HepG2 (cell line): ENCODE results near the gene REM2. TPM values are rescaled to one million over a fixed set of nuclear protein-coding genes. Genes with fewer than 3 reads are reported as not detected.

Experiments used
- ADNP ChIP-seq: sonication (generic); formaldehyde crosslinking; IDR thresholded peaks from 2 replicates; pipeline ENCODE4 v1.4.0; 2020; ENCODE audit warnings: missing genetic modification reagents
- ERF ChIP-seq: IDR thresholded peaks from 2 replicates; pipeline ENCODE4 v1.6.1; 2018; ENCODE audit warnings: missing biosample characterization, missing genetic modification reagents
- FOXA3 ChIP-seq: IDR thresholded peaks from 2 replicates; pipeline ENCODE4 v1.6.1; 2016; ENCODE audit warnings: missing genetic modification reagents, missing compliant biosample characterization
- HDAC1 ChIP-seq: sonication (generic); formaldehyde crosslinking; IDR thresholded peaks from 2 replicates; pipeline ENCODE4 v1.5.1; 2020; ENCODE audit warnings: mild to moderate bottlenecking, missing genetic modification reagents
- HMG20B ChIP-seq: conservative IDR thresholded peaks from 2 replicates; pipeline ENCODE4 v1.6.1; 2016; ENCODE audit warnings: missing genetic modification reagents, missing compliant biosample characterization
- HNF1A ChIP-seq, 2 experiments: sonication (generic) in 1 of 2; formaldehyde crosslinking in 1 of 2; IDR thresholded peaks; 2 replicates each; pipeline versions ENCODE4 v1.4.0 to v1.6.1; 2016 to 2020; ENCODE audit warnings: borderline replicate concordance in 1 of 2, low read depth in 1 of 2, mild to moderate bottlenecking in 1 of 2, missing genetic modification reagents in 1 of 2
- KDM4B ChIP-seq: sonication (generic); formaldehyde crosslinking; IDR thresholded peaks from 2 replicates; pipeline ENCODE4 v1.4.0; 2020; ENCODE audit warnings: missing genetic modification reagents
- MTF1 ChIP-seq: sonication (generic); formaldehyde crosslinking; IDR thresholded peaks from 2 replicates; pipeline ENCODE4 v1.5.0; 2020; ENCODE audit warnings: missing genetic modification reagents
- SIN3B ChIP-seq: fragments of 150-350 bp; IDR thresholded peaks from 2 replicates; pipeline ENCODE4 v1.6.1; 2014; ENCODE audit warnings: low read length
- U2AF2 ChIP-seq: fragments of 200-400 bp; formaldehyde crosslinking; IDR thresholded peaks from 2 replicates; pipeline ENCODE4 v1.6.1; 2017; ENCODE audit warnings: low read depth, mild to moderate bottlenecking, low read length
- ZBED4 ChIP-seq: sonication (generic); formaldehyde crosslinking; IDR thresholded peaks from 2 replicates; pipeline ENCODE4 v1.4.0; 2020; ENCODE audit warnings: missing genetic modification reagents, borderline replicate concordance
- ZNF230 ChIP-seq: sonication (generic); formaldehyde crosslinking; IDR thresholded peaks from 2 replicates; pipeline ENCODE4 v1.4.0; 2020; ENCODE audit warnings: mild to moderate bottlenecking, missing genetic modification reagents
- ZNF292 ChIP-seq: sonication (generic); formaldehyde crosslinking; IDR thresholded peaks from 2 replicates; pipeline ENCODE4 v1.8.1; 2022; ENCODE audit warnings: mild to moderate bottlenecking, low read depth, missing genetic modification reagents, borderline replicate concordance
- ZNF30 ChIP-seq: sonication (generic); formaldehyde crosslinking; IDR thresholded peaks from 2 replicates; pipeline ENCODE4 v1.5.0; 2020; ENCODE audit warnings: mild to moderate bottlenecking, missing genetic modification reagents
- ZNF382 ChIP-seq: sonication (generic); formaldehyde crosslinking; IDR thresholded peaks from 2 replicates; pipeline ENCODE4 v1.5.0; 2020; ENCODE audit warnings: missing genetic modification reagents, mild to moderate bottlenecking, borderline replicate concordance
- ZNF547 ChIP-seq: sonication (generic); formaldehyde crosslinking; IDR thresholded peaks from 2 replicates; pipeline ENCODE4 v1.5.1; 2020; ENCODE audit warnings: mild to moderate bottlenecking, missing genetic modification reagents
- ZNF670 ChIP-seq: sonication (generic); formaldehyde crosslinking; IDR thresholded peaks from 2 replicates; pipeline ENCODE4 v1.8.0; 2022; ENCODE audit warnings: mild to moderate bottlenecking, missing genetic modification reagents, borderline replicate concordance
- ZNF720 ChIP-seq: sonication (generic); formaldehyde crosslinking; IDR thresholded peaks from 2 replicates; pipeline ENCODE4 v1.4.0; 2020; ENCODE audit warnings: missing genetic modification reagents
- ZNF747 ChIP-seq: sonication (generic); formaldehyde crosslinking; IDR thresholded peaks from 2 replicates; pipeline ENCODE4 v1.8.1; 2023; ENCODE audit warnings: missing genetic modification reagents, mild to moderate bottlenecking, borderline replicate concordance
- ZNF790 ChIP-seq: sonication (generic); formaldehyde crosslinking; IDR thresholded peaks from 2 replicates; pipeline ENCODE4 v1.8.0; 2022; ENCODE audit warnings: missing genetic modification reagents, mild to moderate bottlenecking, borderline replicate concordance
- polyA plus RNA-seq, 8 experiments: library from polyadenylated mRNA; depleted of rRNA in 3 of 8; stranded (reverse) in 7 of 8; unstranded in 1 of 8; fragments of >200 nt; fragmentation: Illumina TruSeq in 4 of 8; extraction: Trizol in 4 of 8; gene quantifications; 2 replicates each; pipeline versions ENCODE4 v1.2.1 to v1.2.3, GENCODE V29; 2011 to 2016; ENCODE audit warnings: low read depth in 4 of 8, missing spikeins in 1 of 8, mixed read lengths in 1 of 8; ENCODE audit not compliant: insufficient read depth in 1 of 8
- total RNA-seq, 5 experiments: library from RNA; depleted of rRNA; stranded (reverse); fragments of >200 nt; fragmentation: Illumina TruSeq; extraction: Trizol; gene quantifications; 2 replicates each; pipeline ENCODE4 v1.2.3, GENCODE V29; 2016; ENCODE audit warnings: low read depth in 1 of 5

Gene REM2
- total and polyA plus RNA-seq, 2 of the 13 experiments (the other 11 are each of a cell fraction or from before 2014, with no cell fraction given), result 0.20 TPM; not detected in 1

GRCh38 chr14:22929104-22929960 lies 46.3 kb downstream of the REM2 start, which contains the start of gene PRMT5 (continued):
- peak; percentile 95; the same call in 1 of the 2 replicates for TF ChIP-seq ZNF720 (CRISPR knock-in tag)
- peak; percentile 98 for TF ChIP-seq ZNF547
- TF ChIP-seq ERF (CRISPR knock-in tag), result peak; percentile 99
- peak; percentile 99 for TF ChIP-seq U2AF2
- peak; percentile 59; the same call in 1 of the 2 replicates for TF ChIP-seq MTF1 (CRISPR knock-in tag)
- peak; percentile 35; the same call in 1 of the 2 replicates for TF ChIP-seq ZNF790 (CRISPR knock-in tag)
- peak; percentile 98 for TF ChIP-seq KDM4B
- peak; percentile 97 for TF ChIP-seq HDAC1 (CRISPR knock-in tag)
- TF ChIP-seq ZNF292 (CRISPR knock-in tag), result peak; percentile 79; the same call in 1 of the 2 replicates
- 0 out of 2 replicates have a peak, but pooled peaks have one; percentile 10 for TF ChIP-seq ZNF670 (CRISPR knock-in tag)
- TF ChIP-seq ZNF30 (CRISPR knock-in tag), result no peak
- peak; percentile 99; the same call in 1 of the 2 replicates for TF ChIP-seq ZNF747 (CRISPR knock-in tag)
- peak; percentile 98 for TF ChIP-seq ZBED4 (CRISPR knock-in tag)
- peak; percentile 98 for TF ChIP-seq ZNF230 (CRISPR knock-in tag)
- TF ChIP-seq ZNF382 (CRISPR knock-in tag), result no peak
- TF ChIP-seq FOXA3 (CRISPR knock-in tag), result peak; percentile 89
- peak; percentile 86 for TF ChIP-seq SIN3B
- TF ChIP-seq ADNP (CRISPR knock-in tag), result peak; percentile 73; the same call in 1 of the 2 replicates
- peak; percentile 91 for TF ChIP-seq HMG20B
- peak; percentile 85 for TF ChIP-seq HNF1A (IDR thresholded peaks at IDR 0.05; ENCODE audit: low read depth)
- TF ChIP-seq HNF1A (CRISPR knock-in tag; IDR thresholded peaks at IDR 0.05; ENCODE audit: borderline replicate concordance), result peak; percentile 86
